IPS DF 4.7 (cell line): Measurements from ENCODE around the gene WDR1.

Experiments used
- DNase-seq: peaks from one replicate; pipeline ENCODE4 v3.0.0-alpha.2; 2013; ENCODE audit warnings: low spot score; ENCODE audit errors: extremely low read depth

WDR1 gene

GRCh38 chr4:10099499-10100325 lies 16.9 kb downstream of the WDR1 start:
- no peak for DNase-seq

DNA sequence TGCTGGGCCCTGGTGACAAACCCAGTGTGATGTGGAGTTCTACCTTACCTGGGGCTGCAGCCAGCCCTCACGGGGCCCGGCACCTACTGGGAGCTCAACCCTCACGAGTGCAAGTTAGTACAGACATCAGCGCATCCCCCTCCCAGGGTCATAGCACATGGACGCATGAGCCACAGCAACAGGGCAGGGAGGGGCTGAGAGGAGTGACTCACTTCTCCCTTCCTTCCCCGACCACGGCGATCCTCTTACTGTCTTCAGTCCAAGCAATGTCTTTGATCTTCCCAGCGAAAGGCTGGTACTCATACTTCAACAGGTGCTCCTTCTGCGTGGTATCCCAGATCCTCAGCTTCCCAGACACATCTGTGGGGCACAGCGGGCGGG lies 17.8 kb downstream of the WDR1 start:
- DNase-seq: no peak

GRCh38 chr4:10097906-10098779 lies 18.5 kb downstream of the WDR1 start:
- DNase-seq: no peak

- no peak for DNase-seq
Measured at GRCh38 chr4:10096978-10097335, 19.6 kb downstream of the WDR1 start.

- no peak for DNase-seq
Measured at GRCh38 chr4:10096201-10096977, 20.2 kb downstream of the WDR1 start.

GRCh38 chr4:10095296-10095991 lies 21.2 kb downstream of the WDR1 start:
- DNase-seq: no peak

- DNase-seq: no peak
Measured at GRCh38 chr4:10094841-10095240, 21.8 kb downstream of the WDR1 start.

- no peak for DNase-seq
Measured at GRCh38 chr4:10093801-10094552, 22.6 kb downstream of the WDR1 start.

- no peak for DNase-seq
Measured at GRCh38 chr4:10093271-10093621, 23.4 kb downstream of the WDR1 start.

GRCh38 chr4:10092481-10093270 lies 23.9 kb downstream of the WDR1 start:
- DNase-seq: no peak

DNA sequence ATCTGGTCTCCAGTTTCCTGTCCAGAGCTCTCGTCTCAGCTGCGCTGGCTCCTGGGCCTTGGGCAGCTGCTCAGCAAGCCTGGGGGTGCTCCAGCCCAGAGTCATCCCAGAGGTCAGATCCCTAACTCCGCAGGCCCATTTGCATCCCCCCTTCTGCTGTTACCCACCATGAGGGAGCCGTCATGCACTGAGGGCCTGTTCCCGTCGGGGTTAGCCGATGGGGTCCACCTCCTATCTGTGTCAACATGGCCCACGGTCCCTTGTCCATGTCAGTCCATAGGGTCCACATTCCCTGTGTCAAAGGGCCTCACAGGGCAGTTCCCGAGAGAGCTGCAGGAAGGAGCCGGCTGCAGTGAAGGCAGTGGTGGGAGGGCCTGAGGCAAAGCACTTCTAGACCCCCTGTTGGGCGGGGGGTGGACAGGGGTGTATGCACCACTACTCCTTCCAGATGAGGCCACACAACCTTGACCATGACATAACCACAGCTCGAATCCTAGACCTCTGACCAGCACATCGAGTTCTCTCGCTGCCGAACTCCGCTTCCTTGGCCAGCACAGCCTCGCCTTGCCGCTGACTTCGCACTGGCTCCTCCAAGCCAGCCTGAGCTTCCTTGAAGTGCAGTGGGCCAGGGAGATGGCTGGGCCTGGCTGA lies 24.9 kb downstream of the WDR1 start:
- no peak for DNase-seq

DNA sequence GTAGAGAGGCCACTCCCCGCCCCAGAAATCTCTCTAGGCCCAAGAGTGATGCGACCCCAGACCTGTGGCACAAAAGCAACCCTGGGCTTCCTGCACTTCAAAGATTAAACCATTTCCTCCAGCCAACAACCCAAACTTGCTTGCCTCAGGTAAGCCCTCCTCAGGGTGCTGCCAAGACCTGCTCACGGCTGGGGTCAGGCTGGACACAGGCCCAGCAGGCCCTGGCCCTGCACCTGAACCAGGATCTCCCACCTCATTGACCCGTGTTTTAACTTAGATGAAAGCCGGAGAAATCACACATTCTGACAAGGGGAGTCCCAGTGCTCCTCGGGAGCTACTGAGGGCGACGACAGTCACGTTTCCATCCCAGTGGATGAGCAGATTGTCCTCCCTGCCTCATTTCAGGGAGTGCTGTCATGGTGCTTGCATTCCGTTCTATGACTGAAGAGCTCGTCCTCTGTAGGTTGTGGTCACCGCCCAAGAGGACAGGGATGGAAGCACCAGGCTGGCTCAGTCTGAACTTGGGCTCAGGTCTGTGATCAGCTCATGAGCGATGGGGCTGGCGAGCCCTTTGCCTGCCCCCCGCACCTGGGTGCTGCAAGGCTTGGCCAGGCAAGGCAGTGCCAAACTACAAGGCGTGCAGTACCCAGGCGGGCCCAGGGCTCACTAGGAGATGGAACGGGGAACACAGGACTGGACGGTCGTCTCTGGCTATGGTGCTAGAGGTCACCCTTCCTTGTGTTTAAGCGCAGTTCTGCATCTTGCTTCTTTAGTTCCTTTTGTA lies 25.9 kb downstream of the WDR1 start:
- DNase-seq: no peak

DNA sequence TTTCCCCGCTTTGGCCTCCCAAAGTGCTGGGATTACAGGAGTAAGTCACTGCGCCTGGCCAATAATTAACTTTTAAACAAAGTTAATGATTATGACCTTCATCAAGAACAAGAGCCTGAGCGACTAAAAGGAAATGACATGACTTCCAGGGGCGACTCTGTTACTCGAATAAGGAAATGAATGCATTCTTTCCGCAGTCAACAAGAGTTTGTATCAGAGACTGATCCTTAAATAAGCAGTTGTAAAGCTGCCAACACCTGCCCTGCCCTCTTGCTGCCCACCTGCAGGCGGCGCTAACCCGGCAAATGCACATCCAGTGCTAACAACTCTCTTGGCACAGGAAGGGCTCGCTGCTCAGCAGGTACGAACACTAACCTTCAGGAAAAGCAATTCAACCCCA lies 27.3 kb downstream of the WDR1 start:
- no peak for DNase-seq

GRCh38 chr4:10088135-10089010 lies 28.2 kb downstream of the WDR1 start:
- DNase-seq: no peak

DNA sequence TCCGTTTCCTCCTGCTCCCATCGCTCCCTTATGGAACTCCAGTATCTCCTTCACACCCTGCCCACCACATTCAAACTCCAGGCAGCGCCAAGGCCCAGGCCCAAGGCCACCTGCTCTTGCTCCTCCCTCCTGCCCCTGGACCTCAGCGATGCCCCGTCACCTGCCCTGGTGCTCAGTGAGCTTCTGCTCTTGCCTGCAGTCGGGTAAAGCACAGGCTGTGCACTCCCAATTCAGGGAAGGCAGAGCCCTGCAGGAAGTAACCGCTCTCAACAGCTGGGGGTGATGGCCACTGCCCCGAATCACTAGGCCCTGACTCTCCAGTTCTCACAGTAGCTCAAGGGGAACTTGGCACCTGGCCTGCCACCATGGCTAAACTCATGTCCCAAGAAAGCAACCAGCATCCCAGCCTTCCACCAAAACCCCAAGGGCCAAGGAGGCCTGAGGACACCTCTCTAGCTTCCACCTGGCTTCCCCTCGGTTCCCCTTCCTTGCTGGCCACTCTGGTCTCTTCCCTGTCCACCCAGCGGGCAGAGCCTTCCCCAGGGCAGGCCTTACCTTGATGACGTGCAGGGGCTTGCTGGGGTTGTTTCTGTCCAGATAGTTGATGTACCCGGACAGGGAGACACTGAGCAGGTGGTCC lies 29.3 kb downstream of the WDR1 start:
- no peak for DNase-seq

DNA sequence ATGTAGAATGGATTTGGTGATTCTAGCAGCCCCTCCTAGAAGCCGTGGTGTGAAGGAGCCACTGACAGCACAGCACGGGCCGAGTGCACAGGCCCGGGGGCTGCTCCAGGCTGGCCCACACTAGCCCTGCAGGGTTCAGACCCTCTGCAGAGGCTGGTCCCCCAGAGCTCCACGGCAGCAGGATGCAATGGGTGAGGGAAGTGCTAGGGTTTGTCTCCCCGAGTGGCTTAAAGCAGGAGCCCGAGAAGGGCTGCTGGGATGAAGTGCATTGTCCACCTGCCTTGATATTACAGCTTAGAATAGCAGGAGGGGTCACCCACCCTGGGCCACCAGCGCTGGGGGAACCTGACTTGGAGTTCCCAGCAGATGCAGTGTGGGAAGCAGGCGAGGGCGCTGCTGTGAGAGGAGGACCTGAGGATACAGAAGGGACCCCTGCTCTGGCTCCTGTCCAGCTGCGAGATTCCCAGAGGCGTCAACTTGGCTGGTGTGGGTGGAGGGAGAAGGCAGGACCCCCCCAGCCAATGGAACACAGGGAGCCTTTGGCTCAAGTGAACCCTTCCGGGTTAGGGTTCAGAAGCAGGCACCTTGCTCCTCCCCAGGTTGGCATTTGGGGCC lies 30.0 kb downstream of the WDR1 start:
- no peak for DNase-seq
